Vagina (tissue), 2 donors: ENCODE data around the gene LCN15. TPM values are rescaled to one million over a fixed set of nuclear protein-coding genes. Genes with fewer than 3 reads are reported as not detected.

Source experiments
- DNase-seq, 2 donors: peaks; one replicate each; pipeline ENCODE4 v3.0.0-alpha.2; 2017; ENCODE audit errors: extremely low spot score in 2 of 2
- H3K27ac ChIP-seq: fragments of 200-600 bp; sonication (generic); one replicate; pipeline ENCODE4 v1.5.1; 2019
- H3K27me3 ChIP-seq: fragments of 200-600 bp; sonication (generic); one replicate; pipeline ENCODE4 v1.5.1; 2019
- H3K36me3 ChIP-seq, 2 donors: fragments of 200-600 bp; sonication (generic); one replicate each; pipeline ENCODE4 v1.5.1; 2017 to 2019
- H3K4me1 ChIP-seq: fragments of 200-600 bp; sonication (generic); one replicate; pipeline ENCODE4 v1.5.1; 2019
- H3K4me3 ChIP-seq, 2 donors: fragments of 200-600 bp; sonication (generic); 1 replicate in 1 of 2; 2 replicates in 1 of 2; pipeline ENCODE4 v1.5.1; 2016 to 2019
- H3K9me3 ChIP-seq: fragments of 200-600 bp; sonication (generic); one replicate; pipeline ENCODE4 v1.5.1; 2019
- CTCF ChIP-seq, 3 experiments: fragments of 450-650 bp in 2 of 3; fragments of 200-600 bp in 1 of 3; sonication (generic) in 1 of 3; IDR thresholded peaks; one replicate each; pipeline ENCODE4 v1.5.1; 2017 to 2019; ENCODE audit warnings: antibody characterized with exemption in 3 of 3, mild to moderate bottlenecking in 2 of 3, moderate library complexity in 2 of 3
- POLR2A ChIP-seq, 2 donors: fragments of 450-650 bp; IDR thresholded peaks; one replicate each; pipeline ENCODE4 v1.6.1; 2017; ENCODE audit warnings: antibody characterized with exemption in 2 of 2, mild to moderate bottlenecking in 2 of 2, moderate library complexity in 2 of 2
- POLR2AphosphoS5 ChIP-seq, 2 donors: sonication (generic); formaldehyde crosslinking; IDR thresholded peaks; one replicate each; pipeline ENCODE4 v1.9.0; 2017; ENCODE audit warnings: antibody characterized with exemption in 2 of 2, mild to moderate bottlenecking in 2 of 2, low read depth in 1 of 2; ENCODE audit not compliant: insufficient read depth in 1 of 2
- intact Hi-C: fragments of 100-400 bp; cut with DNase I; formaldehyde crosslinking; loops from one replicate; pipeline ENCODE4 v1.15.1; 2023
- total RNA-seq: library from RNA; depleted of rRNA; stranded (reverse); fragments of >200 nt; gene quantifications from one replicate; pipeline ENCODE4 v1.2.3, GENCODE V29; 2016

LCN15 gene
- total RNA-seq, 1 donor from 2014 or later = not detected

- H3K36me3 ChIP-seq = no peaks in the 10 kb centered on the region
- intact Hi-C loops = no loop called here
Observed at GRCh38 chr9:136734837-136735496, 29.4 kb downstream of the LCN15 start.

GRCh38 chr9:136733611-136734010, 30.7 kb downstream of the LCN15 start:
- H3K4me1 ChIP-seq = peaks cover 8% of the 10 kb centered on the region
- intact Hi-C loops = no loop called here
- no peak for DNase-seq
- no peaks in the 10 kb centered on the region for H3K27me3 ChIP-seq
- H3K4me3 ChIP-seq = no peak overlapping the region
- H3K9me3 ChIP-seq = no peaks in the 10 kb centered on the region
- H3K36me3 ChIP-seq = no peaks in the 10 kb centered on the region
- no peak overlapping the region for H3K27ac ChIP-seq
- TF ChIP-seq POLR2A (IDR thresholded peaks at IDR 0.05) (no peak), POLR2AphosphoS5 (IDR thresholded peaks at IDR 0.05; ENCODE audit: insufficient read depth in 1 of 2, low read depth in 1 of 2) (no peak), CTCF (IDR thresholded peaks at IDR 0.05) (no peak)

More at GRCh38 chr9:136734837-136735496, 29.4 kb downstream of the LCN15 start:
- no peak overlapping the region for H3K4me3 ChIP-seq
- no peak overlapping the region for H3K27ac ChIP-seq
- no peaks in the 10 kb centered on the region for H3K4me1 ChIP-seq
- no peaks in the 10 kb centered on the region for H3K9me3 ChIP-seq
- H3K27me3 ChIP-seq = no peaks in the 10 kb centered on the region
- no peak for DNase-seq
- TF ChIP-seq POLR2A (IDR thresholded peaks at IDR 0.05) = no peak
- no peak for TF ChIP-seq CTCF (IDR thresholded peaks at IDR 0.05)
- no peak for TF ChIP-seq POLR2AphosphoS5 (IDR thresholded peaks at IDR 0.05; ENCODE audit: insufficient read depth in 1 of 2, low read depth in 1 of 2)

- intact Hi-C loops = no loop called here
- Histone ChIP-seq H3K4me3 (no peak overlapping the region), H3K36me3 (no peaks in the 10 kb centered on the region), H3K27me3 (no peaks in the 10 kb centered on the region), H3K9me3 (no peaks in the 10 kb centered on the region), H3K27ac (no peak overlapping the region), H3K4me1 (peaks cover 12% of the 10 kb centered on the region)
- TF ChIP-seq POLR2A (IDR thresholded peaks at IDR 0.05) (no peak), POLR2AphosphoS5 (IDR thresholded peaks at IDR 0.05; ENCODE audit: insufficient read depth in 1 of 2, low read depth in 1 of 2) (no peak), CTCF (IDR thresholded peaks at IDR 0.05) (no peak)
- DNase-seq = no peak
Observed at GRCh38 chr9:136732444-136733178, 31.7 kb downstream of the LCN15 start.

GRCh38 chr9:136729926-136730325, 34.4 kb downstream of the LCN15 start:
- intact Hi-C loops = loop anchor here (5.0 kb wide), 1 partner anchor 63 kb away; no protein-coding TSS in a partner anchor
- Histone ChIP-seq H3K27me3 (no peaks in the 10 kb centered on the region), H3K9me3 (no peaks in the 10 kb centered on the region), H3K4me3 (no peak overlapping the region), H3K27ac (no peak overlapping the region), H3K4me1 (peaks cover 38% of the 10 kb centered on the region), H3K36me3 (peaks cover 0 to 13% of the 10 kb centered on the region in 2 donors)
- no peak for TF ChIP-seq CTCF (IDR thresholded peaks at IDR 0.05)
- no peak for TF ChIP-seq POLR2A (IDR thresholded peaks at IDR 0.05)
- no peak for TF ChIP-seq POLR2AphosphoS5 (IDR thresholded peaks at IDR 0.05; ENCODE audit: insufficient read depth in 1 of 2, low read depth in 1 of 2)
- DNase-seq = no peak

GRCh38 chr9:136729144-136729543, 35.2 kb downstream of the LCN15 start:
- Histone ChIP-seq H3K27me3 (no peaks in the 10 kb centered on the region), H3K4me1 (peaks cover 45% of the 10 kb centered on the region), H3K9me3 (no peaks in the 10 kb centered on the region), H3K36me3 (peaks cover 0 to 20% of the 10 kb centered on the region in 2 donors), H3K27ac (no peak overlapping the region), H3K4me3 (peak overlapping the region; percentile 76 to 87)
- no peak for DNase-seq
- TF ChIP-seq POLR2A (IDR thresholded peaks at IDR 0.05) (no peak), POLR2AphosphoS5 (IDR thresholded peaks at IDR 0.05; ENCODE audit: insufficient read depth in 1 of 2, low read depth in 1 of 2) (no peak)
- intact Hi-C loops = loop anchor here (5.0 kb wide), 1 partner anchor 62 kb away; no protein-coding TSS in a partner anchor
